IMR-90 (cell line): ENCODE data around the gene EBF3.

ENCODE experiments used
- CHD1 ChIP-seq: IDR thresholded peaks from 2 replicates; pipeline ENCODE4 v1.6.1; 2012; ENCODE audit warnings: low read depth, low read length, improper control_type of control experiment
- MAFK ChIP-seq: IDR thresholded peaks from 2 replicates; pipeline ENCODE4 v1.6.1; 2012; ENCODE audit warnings: low read depth, low read length, improper control_type of control experiment
- MAZ ChIP-seq: IDR thresholded peaks from 2 replicates; pipeline ENCODE4 v1.6.1; 2012; ENCODE audit warnings: low read depth, mild to moderate bottlenecking, low read length, improper control_type of control experiment, moderate library complexity, borderline replicate concordance
- NFE2L2 ChIP-seq: fragments of 150-350 bp; IDR thresholded peaks from 2 replicates; pipeline ENCODE4 v1.6.1; 2016; ENCODE audit warnings: low read depth, mild to moderate bottlenecking, low read length
- POLR2A ChIP-seq: IDR thresholded peaks from 2 replicates; pipeline ENCODE4 v1.6.1; 2012; ENCODE audit warnings: mild to moderate bottlenecking, low read depth, low read length
- RAD21 ChIP-seq: IDR thresholded peaks from 2 replicates; pipeline ENCODE4 v1.6.1; 2012; ENCODE audit warnings: low read length, improper control_type of control experiment
- SMC3 ChIP-seq: fragments of 150-350 bp; IDR thresholded peaks from 2 replicates; pipeline ENCODE4 v1.6.1; 2016; ENCODE audit warnings: low read depth, mild to moderate bottlenecking, antibody characterized with exemption, low read length, moderate library complexity
- TF ChIP-seq, protein P1 (sequence below): conservative IDR thresholded peaks from 2 replicates; pipeline ENCODE4 v1.5.1; 2012; ENCODE audit warnings: mild to moderate bottlenecking, low read depth, low read length, improper control_type of control experiment
- TF ChIP-seq, protein P2 (sequence below): fragments of 150-350 bp; IDR thresholded peaks from 2 replicates; pipeline ENCODE4 v1.6.1; 2016; ENCODE audit warnings: low read depth, mild to moderate bottlenecking, low read length, moderate library complexity, borderline replicate concordance

DNA sequence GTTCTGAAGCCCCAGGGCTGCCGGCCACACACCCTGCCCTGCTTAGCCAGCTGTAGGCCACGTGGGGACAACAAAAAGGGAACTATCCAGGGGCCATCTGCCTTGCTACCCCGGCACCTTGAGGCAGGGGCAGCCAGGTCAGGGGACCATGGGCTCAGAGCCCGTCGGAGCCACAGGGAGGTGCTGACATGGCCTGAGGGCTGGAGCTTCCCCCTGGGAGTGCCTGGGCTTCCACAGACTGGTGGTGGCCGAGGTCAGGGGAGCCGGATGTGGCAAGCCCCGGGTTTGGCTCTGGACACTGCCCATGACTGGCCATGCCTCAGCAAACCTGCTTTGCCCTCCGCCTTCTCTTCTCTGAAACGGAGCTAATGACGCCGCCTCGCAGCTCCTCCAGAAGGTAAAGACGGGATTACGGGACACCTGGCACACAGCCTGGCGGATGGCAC, 178.5 kb downstream of the EBF3 start:
- TF ChIP-seq POLR2A (no peak), RAD21 (no peak), SMC3 (no peak), CHD1 (no peak), MAZ (no peak), NFE2L2 (no peak), MAFK (no peak)
- TF ChIP-seq, protein P1, sequence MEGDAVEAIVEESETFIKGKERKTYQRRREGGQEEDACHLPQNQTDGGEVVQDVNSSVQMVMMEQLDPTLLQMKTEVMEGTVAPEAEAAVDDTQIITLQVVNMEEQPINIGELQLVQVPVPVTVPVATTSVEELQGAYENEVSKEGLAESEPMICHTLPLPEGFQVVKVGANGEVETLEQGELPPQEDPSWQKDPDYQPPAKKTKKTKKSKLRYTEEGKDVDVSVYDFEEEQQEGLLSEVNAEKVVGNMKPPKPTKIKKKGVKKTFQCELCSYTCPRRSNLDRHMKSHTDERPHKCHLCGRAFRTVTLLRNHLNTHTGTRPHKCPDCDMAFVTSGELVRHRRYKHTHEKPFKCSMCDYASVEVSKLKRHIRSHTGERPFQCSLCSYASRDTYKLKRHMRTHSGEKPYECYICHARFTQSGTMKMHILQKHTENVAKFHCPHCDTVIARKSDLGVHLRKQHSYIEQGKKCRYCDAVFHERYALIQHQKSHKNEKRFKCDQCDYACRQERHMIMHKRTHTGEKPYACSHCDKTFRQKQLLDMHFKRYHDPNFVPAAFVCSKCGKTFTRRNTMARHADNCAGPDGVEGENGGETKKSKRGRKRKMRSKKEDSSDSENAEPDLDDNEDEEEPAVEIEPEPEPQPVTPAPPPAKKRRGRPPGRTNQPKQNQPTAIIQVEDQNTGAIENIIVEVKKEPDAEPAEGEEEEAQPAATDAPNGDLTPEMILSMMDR, result no peak
- TF ChIP-seq, protein P2, sequence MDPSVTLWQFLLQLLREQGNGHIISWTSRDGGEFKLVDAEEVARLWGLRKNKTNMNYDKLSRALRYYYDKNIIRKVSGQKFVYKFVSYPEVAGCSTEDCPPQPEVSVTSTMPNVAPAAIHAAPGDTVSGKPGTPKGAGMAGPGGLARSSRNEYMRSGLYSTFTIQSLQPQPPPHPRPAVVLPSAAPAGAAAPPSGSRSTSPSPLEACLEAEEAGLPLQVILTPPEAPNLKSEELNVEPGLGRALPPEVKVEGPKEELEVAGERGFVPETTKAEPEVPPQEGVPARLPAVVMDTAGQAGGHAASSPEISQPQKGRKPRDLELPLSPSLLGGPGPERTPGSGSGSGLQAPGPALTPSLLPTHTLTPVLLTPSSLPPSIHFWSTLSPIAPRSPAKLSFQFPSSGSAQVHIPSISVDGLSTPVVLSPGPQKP, result no peak
